GM18498 (cell line): ENCODE results near the gene TARS3.

Experiments used
- ATAC-seq: cut with Tn5 transposase; IDR thresholded peaks from one replicate; pipeline ENCODE4 v1.9.1; 2021; ENCODE audit warnings: mild to moderate bottlenecking, moderate library complexity; ENCODE audit not compliant: unreplicated experiment

Gene TARS3

DNA sequence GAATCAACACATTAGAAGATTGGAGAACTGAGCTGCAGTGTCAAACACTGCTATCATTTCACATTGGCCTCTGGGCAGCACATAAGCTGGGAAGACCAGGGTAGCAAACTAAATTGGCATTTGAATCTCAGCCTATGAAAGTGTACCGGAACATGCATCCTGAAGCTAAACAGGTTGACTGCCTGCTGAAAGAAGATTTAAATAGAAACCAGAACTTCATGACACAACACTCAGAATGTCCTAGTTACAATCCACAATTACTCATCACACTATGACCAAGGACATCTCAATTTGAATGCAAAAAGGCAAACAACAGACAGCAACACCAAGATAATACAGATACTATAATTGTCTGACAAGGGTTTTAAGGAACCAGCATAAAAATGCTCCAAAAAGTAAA lies 98.3 kb downstream of the TARS3 start:
- no peak for ATAC-seq

DNA sequence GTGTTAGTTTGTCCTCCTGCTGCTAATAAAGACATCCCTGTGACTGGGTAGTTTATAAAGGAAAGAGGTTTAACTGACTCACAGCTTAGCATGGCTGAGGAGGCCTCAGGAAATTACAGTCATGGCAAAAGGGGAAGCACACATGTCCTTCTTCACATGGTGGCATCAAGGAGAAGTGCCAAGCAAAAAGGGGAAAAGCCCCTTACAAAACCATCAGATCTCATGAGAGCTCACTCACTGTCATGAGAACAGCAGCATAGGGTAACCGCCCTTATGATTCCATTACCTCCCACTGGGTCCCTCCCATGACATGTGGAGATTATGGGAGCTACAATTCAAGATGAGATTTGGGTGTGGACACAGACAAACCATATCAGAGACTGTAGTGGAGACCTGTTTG lies 99.1 kb downstream of the TARS3 start:
- ATAC-seq = no peak

DNA sequence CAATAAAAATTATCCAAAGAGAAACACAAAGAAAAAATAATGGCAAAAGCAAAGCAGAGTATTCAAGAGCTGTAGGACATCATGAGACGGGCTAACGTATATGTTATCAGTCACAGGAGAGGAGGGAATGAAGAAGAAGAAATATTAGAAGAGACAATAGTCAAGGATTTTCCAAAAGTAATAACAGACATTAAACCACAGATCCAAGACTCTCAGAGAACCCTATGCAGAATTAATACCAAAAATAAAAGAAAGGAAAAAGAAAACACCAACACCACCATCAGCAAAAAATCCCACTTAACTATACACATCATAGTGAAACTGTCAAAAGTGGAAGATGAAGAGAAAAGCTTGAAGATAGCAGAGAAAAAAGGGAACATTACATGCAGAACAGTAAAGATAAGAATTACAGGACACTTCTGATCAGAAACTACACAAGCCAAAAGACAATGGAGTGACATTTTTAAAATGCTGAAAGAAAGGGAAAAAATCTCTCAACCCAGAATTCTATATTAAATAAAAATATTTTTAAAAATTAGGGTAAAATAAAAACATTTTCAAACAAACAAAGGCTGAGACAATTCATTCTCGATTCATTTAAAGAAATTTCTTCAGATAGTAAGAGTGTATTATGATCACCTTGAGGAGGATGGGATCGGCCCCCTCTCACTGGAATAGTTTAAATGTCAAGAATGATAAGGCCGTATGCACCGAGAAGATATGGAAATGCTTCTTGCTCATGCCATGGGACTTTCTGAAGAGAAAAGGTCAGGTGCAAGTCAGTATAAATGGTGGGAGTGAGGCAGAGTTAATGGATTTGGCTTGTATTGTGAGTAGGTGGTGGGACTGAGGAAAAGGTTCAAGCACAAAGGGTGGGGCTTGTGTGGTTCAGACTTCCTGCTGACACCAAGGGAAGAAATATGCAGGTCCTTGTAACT lies 100.6 kb downstream of the TARS3 start:
- no peak for ATAC-seq

DNA sequence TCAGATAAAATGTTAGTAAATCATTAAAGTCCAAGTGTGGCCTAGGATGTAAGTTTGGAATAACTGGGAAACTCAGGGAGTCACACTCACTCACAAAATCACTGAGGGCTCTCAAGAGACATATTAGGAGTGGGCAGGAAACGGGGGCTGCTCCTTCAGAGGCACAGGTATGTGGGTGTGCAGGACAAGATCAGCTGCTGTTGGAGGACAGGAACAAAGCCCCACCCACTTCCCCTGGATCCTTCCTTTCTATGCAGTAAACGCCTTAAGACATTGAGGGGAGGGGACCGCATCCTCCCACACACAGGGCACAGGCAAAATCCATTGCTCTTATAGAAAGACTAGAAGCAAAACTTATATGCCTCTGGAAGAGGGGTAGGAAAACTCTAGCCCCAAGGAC lies 102.3 kb downstream of the TARS3 start:
- no peak for ATAC-seq

DNA sequence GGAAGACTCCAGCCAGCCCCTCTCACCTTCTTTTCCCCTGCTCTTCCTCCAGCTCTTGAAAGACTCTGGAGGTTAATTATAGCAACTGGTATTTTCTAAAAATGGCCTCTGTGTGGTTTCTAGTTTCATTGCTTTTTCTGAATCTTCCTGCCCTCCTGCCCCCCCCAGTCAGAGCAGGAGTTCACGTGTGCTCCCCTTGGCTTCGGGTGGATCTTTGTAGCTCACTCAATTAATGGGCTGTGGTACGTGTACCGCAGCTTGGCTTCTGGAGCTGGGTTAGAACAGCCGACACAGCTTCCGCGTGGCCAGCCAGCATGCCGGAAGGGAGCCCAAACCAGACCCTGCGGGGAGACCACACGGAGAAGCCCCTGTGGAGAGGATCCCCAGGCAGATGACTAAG lies 103.6 kb downstream of the TARS3 start:
- no peak for ATAC-seq

DNA sequence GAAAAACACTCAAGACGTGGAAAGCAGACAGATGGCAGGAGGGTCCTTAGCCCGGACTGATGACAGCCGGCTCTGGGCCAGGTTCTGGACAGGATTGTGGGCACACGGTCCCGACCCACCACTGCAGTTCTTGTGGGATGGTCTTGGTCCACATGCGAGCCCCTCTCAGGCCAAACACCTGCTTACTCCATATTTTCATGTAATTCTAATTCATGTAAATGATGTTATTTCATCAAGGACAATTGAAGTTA lies 104.7 kb downstream of the TARS3 start:
- ATAC-seq = no peak

DNA sequence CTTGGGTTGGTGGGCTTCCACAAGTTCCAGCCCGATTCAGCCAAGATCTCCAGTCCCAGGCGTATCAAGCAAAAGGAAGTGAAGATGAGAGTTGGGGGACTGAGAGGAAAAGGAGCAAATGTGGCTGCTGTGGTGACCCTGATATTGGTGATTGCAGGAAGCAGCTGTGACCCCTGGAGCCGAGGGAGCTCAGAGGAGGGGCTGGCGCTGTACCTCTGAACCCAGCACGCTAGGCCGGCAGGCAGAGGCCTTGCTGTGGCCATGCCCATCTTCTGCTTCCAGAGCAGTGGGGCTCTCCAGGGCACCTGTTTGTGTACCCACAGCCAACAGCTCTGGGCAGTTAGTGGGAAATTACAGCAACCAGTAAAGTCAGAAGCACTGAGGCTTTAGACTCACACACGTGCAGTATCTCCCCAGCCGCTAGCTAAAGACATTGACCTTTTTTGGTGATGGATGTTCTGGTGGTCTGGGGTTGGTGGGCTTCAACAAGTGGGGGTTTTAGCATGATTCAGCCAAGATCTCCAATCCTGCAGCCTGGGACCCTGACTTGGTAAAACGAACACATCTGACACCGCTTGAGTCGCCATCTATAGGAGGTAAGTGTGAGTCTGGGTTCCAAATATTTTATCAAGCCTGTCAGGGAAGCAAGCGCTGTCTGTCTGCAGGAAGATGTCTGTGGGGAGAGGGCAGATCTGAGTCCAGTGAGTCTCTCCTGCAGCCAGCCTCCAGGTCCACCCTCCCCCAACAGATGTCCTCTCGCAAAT lies 105.2 kb downstream of the TARS3 start:
- ATAC-seq = no peak

DNA sequence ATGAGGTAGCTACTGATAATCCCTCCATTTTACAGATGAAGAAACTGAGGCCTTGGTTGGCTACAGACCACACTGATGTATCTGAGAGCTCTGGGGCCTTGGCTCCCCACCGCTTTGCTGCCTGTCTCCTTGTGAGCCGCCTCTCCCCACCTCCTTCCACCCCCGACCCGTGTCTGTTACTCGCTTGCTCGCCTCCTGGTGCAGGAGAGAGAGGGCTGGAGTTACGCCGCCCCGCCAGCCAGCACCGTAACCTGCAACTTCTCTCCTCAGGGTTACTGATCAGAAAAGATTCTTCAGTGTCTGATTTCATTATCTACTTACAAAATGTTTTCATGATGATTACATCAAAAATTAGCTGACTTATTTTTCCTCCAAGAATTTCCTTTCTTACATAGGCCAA lies 106.2 kb downstream of the TARS3 start:
- ATAC-seq = no peak

DNA sequence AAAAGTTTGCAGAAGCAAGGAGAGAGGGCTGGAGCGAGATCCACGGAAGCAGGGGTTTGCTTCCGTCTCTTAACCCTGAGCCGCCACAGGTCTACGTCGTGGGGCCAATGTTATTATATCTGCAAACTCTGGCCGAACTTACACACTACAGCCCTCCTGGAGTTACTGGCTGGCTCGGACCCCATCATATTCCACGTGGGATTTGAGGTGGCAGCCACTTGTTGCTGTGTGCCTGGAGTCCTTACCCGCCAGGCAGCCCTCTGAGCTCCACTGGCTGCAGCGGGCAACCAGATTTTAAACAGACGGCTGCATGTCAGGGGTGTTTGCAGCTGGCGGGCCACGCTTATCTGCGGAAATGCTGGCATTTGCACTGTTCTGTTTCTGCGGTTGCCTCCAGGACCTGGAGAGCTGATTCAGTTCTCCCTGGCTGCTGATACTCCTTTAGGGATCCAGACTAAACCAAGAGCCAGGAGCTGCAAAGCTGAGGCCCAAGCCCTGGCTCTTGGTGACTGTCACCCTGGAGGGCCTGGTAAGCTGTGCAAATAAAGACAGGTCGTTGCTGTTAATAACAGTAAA lies 106.8 kb downstream of the TARS3 start:
- no peak for ATAC-seq

DNA sequence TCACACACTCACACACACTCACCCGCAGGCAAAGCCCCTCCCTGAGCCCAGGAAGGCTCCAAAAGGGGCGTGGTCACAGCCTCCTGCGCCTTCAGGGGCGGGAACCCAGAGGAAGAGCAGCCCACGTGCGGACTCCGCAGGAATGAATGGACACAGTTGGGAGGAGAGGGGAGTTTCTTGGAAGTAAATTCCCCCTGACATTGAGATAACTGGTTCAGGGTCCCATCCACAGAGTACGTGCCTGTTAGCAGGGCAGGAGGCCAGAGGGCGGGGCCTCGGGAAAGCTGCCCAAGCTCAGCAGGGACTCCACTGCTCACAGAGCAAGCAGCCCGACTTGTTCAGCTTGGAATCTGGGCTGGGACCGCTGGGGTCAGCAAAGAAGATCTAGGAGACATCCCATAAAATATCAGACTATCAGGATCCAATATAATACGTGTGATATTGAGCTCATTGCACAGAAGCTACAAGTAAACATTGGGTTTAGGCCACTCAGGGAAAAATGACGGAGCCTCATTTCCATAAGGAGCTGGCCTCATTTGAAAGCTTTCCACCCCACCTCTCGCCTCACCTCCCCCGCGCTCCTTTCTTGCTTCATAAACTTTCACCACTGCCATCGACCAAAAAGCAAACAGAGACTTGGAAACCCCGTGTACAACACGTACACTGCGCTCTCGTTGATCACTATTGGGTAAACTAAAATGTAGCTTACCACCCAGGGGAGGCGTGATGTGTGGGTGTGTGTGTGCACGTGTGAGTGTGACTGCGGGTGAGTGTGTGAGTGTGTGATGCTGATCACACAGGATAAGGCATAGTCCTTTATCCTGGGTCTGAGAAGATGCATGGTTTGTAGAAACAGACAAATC lies 108.1 kb downstream of the TARS3 start:
- ATAC-seq = no peak

DNA sequence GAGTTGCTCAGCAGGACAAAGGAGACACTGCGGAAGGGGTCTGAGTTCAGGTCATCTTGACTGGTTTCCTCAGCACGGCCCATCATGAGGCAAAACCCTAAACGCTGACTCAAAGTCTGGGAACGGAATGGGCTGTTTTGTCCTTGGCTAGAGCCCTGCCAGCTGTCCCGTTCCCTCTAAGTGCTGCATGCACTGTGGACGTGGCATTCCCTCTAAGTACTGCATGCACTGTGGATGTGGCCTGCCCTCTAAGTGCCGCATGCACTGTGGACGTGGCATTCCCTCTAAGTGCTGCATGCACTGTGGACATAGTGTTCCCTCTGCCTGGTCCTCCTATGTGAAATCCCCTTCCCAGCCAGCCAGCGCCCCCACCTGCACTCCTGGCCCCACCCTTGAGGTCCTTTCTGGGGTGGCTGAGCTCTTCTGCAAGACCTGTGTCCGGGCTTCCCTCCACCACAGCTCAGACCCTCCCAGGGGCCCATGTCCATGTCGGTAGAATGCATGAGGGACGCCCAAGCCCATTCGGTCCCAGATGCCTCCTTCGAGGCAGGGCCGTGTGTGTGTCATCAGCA lies 108.8 kb downstream of the TARS3 start:
- no peak for ATAC-seq

DNA sequence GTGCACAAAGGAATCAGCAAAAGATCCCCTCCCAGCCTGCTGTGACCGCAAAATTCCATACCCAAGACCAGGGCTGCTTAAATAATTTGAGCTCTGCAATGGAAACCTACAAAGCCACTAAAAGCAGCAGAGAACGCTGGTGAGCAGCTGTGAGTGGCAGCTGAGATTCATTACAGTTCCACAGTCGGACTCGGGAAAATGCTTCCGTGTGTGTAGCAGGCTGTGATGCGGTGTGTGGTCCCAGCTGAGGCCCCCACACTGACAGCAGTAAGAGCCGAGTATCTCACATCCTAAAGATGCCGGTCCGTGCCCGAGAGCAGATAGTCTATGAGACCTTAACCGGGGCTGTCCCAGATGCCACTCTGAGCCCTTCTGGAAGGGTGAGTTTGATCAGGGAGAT lies 109.5 kb downstream of the TARS3 start:
- ATAC-seq = no peak

DNA sequence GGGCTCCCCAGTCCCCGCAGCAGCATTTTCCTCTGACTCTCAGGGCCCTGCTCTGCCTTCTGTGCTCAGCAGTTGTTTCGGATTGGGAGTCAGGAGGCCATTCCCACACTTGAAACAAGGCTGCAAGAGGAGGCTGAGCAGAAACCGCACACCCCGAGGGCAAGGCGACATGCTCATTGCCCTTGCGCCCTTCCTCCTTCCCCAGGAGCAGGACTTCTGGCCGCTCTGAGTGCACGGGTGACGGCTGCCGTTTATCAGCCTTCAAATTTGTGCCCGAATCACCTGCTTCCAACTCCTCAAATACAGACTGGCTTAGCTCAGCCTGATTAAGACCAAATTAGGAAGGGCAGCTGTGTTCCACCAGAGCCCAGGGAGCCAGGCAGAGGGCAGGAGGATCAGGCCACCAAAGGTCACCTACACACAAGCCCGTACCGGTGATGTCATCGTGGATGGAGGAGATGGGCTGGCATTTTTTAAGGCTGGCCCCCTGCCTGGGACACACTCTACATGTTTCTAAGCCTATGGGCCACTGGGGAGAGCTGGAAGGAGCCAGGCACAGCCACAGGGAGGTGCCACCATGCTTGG lies 110.2 kb downstream of the TARS3 start:
- no peak for ATAC-seq

DNA sequence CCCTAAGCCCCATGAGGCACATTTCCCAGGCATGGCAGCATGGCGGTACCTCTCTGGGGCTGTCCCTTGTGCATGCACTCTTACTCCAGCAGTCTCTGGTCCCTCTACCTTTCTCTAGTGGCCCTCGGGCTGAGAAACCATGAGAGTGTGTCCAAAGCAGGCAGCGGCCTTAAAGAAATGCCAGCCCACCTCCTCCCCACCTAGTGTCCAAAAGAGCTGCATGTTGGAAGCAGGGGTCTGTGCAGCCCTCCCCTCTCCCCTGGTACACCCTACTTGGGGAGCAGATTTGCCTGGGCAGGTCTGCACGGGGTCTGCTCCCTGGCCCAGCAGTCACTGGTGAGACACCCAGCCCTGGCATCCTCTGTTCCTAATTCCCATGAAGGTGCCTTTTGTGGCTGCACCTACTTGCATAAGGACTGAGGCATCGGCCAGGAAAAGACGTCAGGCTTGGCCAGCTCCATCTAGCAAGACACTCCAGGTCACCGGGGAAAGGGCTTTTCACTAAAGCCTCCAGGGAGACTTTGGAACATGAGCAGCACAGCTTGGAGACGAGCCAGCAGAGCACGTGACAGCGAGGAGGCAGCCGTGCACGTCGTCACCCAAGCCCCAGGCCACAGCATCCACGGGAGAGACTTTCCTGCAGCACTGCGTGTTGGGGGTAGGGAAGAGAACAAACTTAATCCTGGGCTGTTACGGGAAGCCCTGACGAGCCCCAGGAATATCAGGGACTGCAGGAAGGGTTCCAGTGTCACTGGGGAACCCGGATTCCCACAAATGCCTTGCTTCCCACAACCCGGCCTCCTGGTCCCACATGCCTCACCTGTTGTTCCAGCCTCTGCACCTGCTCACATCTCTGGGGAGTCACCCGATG lies 110.9 kb downstream of the TARS3 start:
- no peak for ATAC-seq

DNA sequence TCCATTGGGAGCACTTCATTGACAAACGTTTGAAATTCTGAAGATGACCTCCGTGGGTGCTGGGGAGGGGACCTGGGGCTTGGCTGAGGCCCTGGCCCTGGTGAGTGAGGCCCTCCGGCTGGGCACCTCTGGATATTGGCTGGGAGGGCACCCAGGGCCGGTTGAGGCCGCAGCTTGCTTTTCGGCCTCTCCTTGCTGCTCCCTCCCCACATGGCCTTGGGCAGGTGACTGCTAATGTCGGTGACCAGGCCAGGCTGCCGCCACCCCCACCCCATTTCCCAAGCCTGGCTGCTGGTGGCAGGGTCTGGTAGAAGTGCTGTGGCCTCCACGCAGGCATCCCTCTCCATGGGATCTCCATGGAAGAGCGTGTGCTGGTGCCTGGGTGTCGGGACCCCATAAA lies 111.6 kb downstream of the TARS3 start:
- no peak for ATAC-seq

DNA sequence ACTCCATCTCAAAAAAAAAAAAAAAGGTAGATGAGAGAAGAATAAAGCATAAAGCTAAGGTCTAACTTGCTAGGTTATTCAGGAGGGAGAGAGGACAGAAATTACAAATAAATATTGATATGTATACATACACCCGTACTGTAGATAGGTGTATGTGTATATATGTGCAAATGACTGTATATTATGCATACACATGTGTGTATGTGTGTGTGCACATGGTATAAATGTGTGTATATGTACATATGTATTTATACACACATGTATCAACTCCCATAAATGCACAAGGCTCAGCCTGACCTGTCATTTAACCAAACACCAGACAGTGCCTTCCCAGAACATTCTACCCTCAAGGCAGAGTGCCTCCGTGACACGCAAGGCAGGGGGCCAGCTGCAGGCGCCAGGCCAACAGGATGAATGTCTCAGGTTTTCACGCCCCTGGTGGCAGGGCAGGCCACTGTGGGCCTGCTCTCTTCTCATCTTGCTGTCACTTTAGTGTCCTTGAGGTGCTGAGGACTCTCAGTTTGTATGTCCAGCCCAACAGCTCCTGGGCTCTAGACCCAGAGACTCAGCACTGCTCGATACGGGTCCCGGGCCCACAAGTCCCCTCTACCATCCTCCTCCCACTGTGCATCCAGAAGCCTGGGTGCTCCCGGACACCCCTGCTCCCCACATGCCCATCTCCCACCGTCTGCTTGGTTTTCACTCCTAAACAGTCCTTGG lies 112.5 kb downstream of the TARS3 start:
- ATAC-seq = no peak

DNA sequence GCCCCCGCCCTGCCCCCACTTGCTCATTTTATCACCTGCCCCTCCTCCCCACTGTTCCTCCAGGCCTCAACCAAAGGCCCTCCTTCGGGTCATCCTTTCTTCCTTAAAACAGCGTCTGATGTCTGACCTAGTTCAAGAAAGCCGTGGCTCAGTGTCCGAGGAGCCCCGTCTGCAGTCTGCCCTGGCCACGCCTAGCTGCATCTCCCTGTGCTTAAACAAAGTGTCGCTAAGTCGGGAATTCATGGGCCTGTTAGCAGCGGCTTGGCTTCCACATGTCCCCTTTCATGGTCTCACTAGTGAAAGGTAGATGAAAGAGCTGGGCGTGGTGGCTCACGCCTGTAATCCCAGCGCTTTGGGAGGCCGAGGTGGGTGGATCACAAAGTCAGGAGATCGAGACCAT lies 113.3 kb downstream of the TARS3 start:
- ATAC-seq = no peak

DNA sequence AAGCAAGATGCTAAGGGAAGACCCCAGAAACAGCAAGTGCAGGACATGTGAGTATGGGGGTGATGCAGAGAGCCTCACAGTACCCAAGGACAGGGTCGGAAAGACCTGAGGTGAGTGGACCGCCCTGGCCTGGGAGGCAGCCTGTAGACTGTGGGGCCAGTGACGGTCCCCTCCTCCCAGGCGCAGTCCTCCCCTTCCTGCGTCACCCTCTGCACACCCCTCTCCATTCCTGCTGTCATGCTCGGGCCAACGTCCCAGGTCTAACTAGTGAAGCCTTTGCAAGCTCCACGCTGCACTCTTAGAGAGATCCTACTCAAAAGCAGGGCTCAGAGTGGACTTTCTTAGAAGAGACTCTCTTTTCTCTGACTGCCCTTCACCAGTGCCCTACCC lies 113.7 kb downstream of the TARS3 start:
- no peak for ATAC-seq
